Stimulated activated CD4-positive, alpha-beta T cell treated with anti-CD3 and anti-CD28 coated beads, TNF-alpha, amount 100 ng/mL, for 24 hours (primary cell): ENCODE data around the gene MACROD2.
"Not testable (repeated sequence)": the region's sequence is repeated elsewhere in the genome, so short reads cannot be mapped to it uniquely, and the experiment has no call there.

Experiments
- DNase-seq, 3 experiments: peaks; one replicate each; pipeline ENCODE4 v3.0.0-alpha.2; 2020; ENCODE audit warnings: low read depth in 3 of 3

The MACROD2 gene

GRCh38 chr20:15942130-15942529 lies 1946.8 kb downstream of the MACROD2 start:
- no peak for DNase-seq

GRCh38 chr20:15945289-15945688 lies 1950.0 kb downstream of the MACROD2 start:
- DNase-seq = no peak

- DNase-seq = no peak
These were observed 1954.1 kb downstream of the MACROD2 start for GRCh38 chr20:15949391-15949790.

- DNase-seq = no peak
These were observed 1956.3 kb downstream of the MACROD2 start for GRCh38 chr20:15951658-15952057.

GRCh38 chr20:15958142-15958541 lies 1962.8 kb downstream of the MACROD2 start:
- DNase-seq = no peak

- DNase-seq = no peak
These were observed 1969.8 kb downstream of the MACROD2 start for GRCh38 chr20:15965165-15965564.

- DNase-seq = no peak
These were observed 1972.0 kb downstream of the MACROD2 start for GRCh38 chr20:15967334-15967733.

GRCh38 chr20:15976047-15976736 lies 1980.9 kb downstream of the MACROD2 start:
- DNase-seq = no peak

GRCh38 chr20:15977026-15977425 lies 1981.7 kb downstream of the MACROD2 start:
- no peak for DNase-seq

GRCh38 chr20:15977758-15978157 lies 1982.4 kb downstream of the MACROD2 start:
- DNase-seq = no peak

GRCh38 chr20:15985494-15986368 lies 1990.4 kb downstream of the MACROD2 start:
- not testable (repeated sequence) for DNase-seq

GRCh38 chr20:15986690-15987089 lies 1991.4 kb downstream of the MACROD2 start:
- no peak for DNase-seq

GRCh38 chr20:15991279-15991678 lies 1996.0 kb downstream of the MACROD2 start:
- DNase-seq = no peak

GRCh38 chr20:15992564-15992963 lies 1997.2 kb downstream of the MACROD2 start:
- no peak for DNase-seq

- no peak for DNase-seq
These were observed 2004.8 kb downstream of the MACROD2 start for GRCh38 chr20:16000112-16000511.

- no peak for DNase-seq
These were observed 2006.0 kb downstream of the MACROD2 start for GRCh38 chr20:16001286-16001685.

GRCh38 chr20:16003310-16003709 lies 2008.0 kb downstream of the MACROD2 start:
- no peak for DNase-seq

GRCh38 chr20:16004108-16004854 lies 2009.0 kb downstream of the MACROD2 start:
- no peak for DNase-seq

GRCh38 chr20:16005021-16005914 lies 2010.0 kb downstream of the MACROD2 start:
- no peak for DNase-seq

GRCh38 chr20:16005915-16006493 lies 2010.7 kb downstream of the MACROD2 start:
- no peak for DNase-seq

- no peak for DNase-seq
These were observed 2011.8 kb downstream of the MACROD2 start for GRCh38 chr20:16007164-16007563.
